SK-N-SH treated with all-trans-retinoic acid at 6 μM for 48 hours (cell line): ENCODE measurements around the gene ZSCAN30.

Experiments used
- ATAC-seq: fragments of 200-7000 bp; cut with Tn5 transposase; 3 replicates; pipeline ENCODE4 v1.9.1; 2020; ENCODE audit warnings: mild to moderate bottlenecking, moderate library complexity
- BACH2 ChIP-seq: fragments of 250-450 bp; sonication (Bioruptor Pico); IDR thresholded peaks from 2 replicates; pipeline ENCODE4 v1.9.0; 2021; ENCODE audit warnings: mild to moderate bottlenecking, borderline replicate concordance
- CSDC2 ChIP-seq: fragments of 250-450 bp; sonication (Bioruptor Pico); IDR thresholded peaks from 2 replicates; pipeline ENCODE4 v1.5.0; 2020; ENCODE audit warnings: mild to moderate bottlenecking, moderate library complexity
- ESRRG ChIP-seq: fragments of 250-450 bp; sonication (Bioruptor Pico); IDR thresholded peaks from 2 replicates; pipeline ENCODE4 v1.6.1; 2021; ENCODE audit warnings: mild to moderate bottlenecking
- GLIS3 ChIP-seq: fragments of 250-450 bp; sonication (Bioruptor Pico); IDR thresholded peaks from 2 replicates; pipeline ENCODE4 v1.5.0; 2020; ENCODE audit warnings: mild to moderate bottlenecking, moderate library complexity
- ISL1 ChIP-seq: fragments of 250-450 bp; sonication (Bioruptor Pico); IDR thresholded peaks from 2 replicates; pipeline ENCODE4 v2.1.2; 2022; ENCODE audit warnings: mild to moderate bottlenecking, moderate library complexity
- OSR1 ChIP-seq: fragments of 250-450 bp; sonication (Bioruptor Pico); IDR thresholded peaks from 2 replicates; pipeline ENCODE4 v1.8.0; 2022; ENCODE audit warnings: moderate library complexity, mild to moderate bottlenecking, inconsistent platforms
- RARB ChIP-seq: fragments of 250-450 bp; sonication (Bioruptor Pico); IDR thresholded peaks from 2 replicates; pipeline ENCODE4 v1.8.0; 2021; ENCODE audit warnings: mild to moderate bottlenecking, moderate library complexity
- SNAI2 ChIP-seq: fragments of 250-450 bp; sonication (Bioruptor Pico); IDR thresholded peaks from 2 replicates; pipeline ENCODE4 v1.5.0; 2020; ENCODE audit warnings: mild to moderate bottlenecking, moderate library complexity
- TCF4 ChIP-seq: fragments of 250-450 bp; sonication (Bioruptor Pico); IDR thresholded peaks from 2 replicates; pipeline ENCODE4 v1.8.0; 2021; ENCODE audit warnings: mild to moderate bottlenecking, moderate library complexity, borderline replicate concordance
- TOX ChIP-seq: fragments of 250-450 bp; sonication (Bioruptor Pico); IDR thresholded peaks from 2 replicates; pipeline ENCODE4 v1.8.0; 2021; ENCODE audit warnings: mild to moderate bottlenecking, moderate library complexity, borderline replicate concordance
- TSHZ2 ChIP-seq: fragments of 250-450 bp; sonication (Bioruptor Pico); IDR thresholded peaks from 2 replicates; pipeline ENCODE4 v1.5.0; 2020; ENCODE audit warnings: mild to moderate bottlenecking, moderate library complexity
- ZC3H10 ChIP-seq: fragments of 250-450 bp; sonication (Bioruptor Pico); IDR thresholded peaks from 2 replicates; pipeline ENCODE4 v1.5.1; 2021; ENCODE audit warnings: mild to moderate bottlenecking, moderate library complexity
- ZFP3 ChIP-seq: fragments of 250-450 bp; sonication (Bioruptor Pico); IDR thresholded peaks from 2 replicates; pipeline ENCODE4 v1.5.0; 2020; ENCODE audit warnings: mild to moderate bottlenecking, moderate library complexity
- ZNF565 ChIP-seq: fragments of 450-650 bp; formaldehyde crosslinking; conservative IDR thresholded peaks from 2 replicates; pipeline ENCODE4 v1.5.0; 2020; ENCODE audit warnings: low read depth, mild to moderate bottlenecking, moderate library complexity
- ZNF70 ChIP-seq: fragments of 450-650 bp; formaldehyde crosslinking; IDR thresholded peaks from 2 replicates; pipeline ENCODE4 v1.5.0; 2020; ENCODE audit warnings: mild to moderate bottlenecking, moderate library complexity
- ZNF8 ChIP-seq: fragments of 450-650 bp; formaldehyde crosslinking; IDR thresholded peaks from 2 replicates; pipeline ENCODE4 v1.5.0; 2020; ENCODE audit warnings: mild to moderate bottlenecking, moderate library complexity
- TF ChIP-seq, protein P1 (sequence below): fragments of 250-450 bp; sonication (Bioruptor Pico); IDR thresholded peaks from 2 replicates; pipeline ENCODE4 v1.8.0; 2020; ENCODE audit warnings: mild to moderate bottlenecking, moderate library complexity, borderline replicate concordance
- TF ChIP-seq, protein P2 (sequence below): fragments of 250-450 bp; sonication (Bioruptor Pico); IDR thresholded peaks from 2 replicates; pipeline ENCODE4 v1.8.0; 2021; ENCODE audit warnings: low read depth, mild to moderate bottlenecking, moderate library complexity, borderline replicate concordance
- TF ChIP-seq, protein P3 (sequence below): fragments of 250-450 bp; sonication (Bioruptor Pico); IDR thresholded peaks from 2 replicates; pipeline ENCODE4 v1.5.1; 2021; ENCODE audit warnings: mild to moderate bottlenecking, moderate library complexity

ZSCAN30 gene

DNA sequence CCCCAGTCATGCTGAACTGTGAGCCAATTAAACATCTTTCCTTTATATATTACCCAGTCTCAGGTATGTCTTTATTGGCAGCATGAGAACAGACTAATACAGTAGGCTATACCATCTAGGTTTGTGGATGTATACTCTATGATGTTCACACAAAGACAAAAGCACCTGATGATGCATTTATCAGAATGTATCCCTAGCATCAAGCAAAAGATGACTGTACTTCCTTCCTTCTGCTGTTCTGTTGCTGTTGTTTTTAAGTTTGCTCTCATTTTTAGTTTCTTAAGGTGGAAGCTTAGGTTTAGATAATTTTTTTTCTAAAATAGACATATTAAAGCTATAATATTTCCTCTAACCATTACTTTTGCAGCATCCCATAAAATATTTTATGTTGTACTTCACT is 12.4 kb downstream of the ZSCAN30 start:
- no peak for ATAC-seq
- TF ChIP-seq TOX (CRISPR knock-in tag) (no peak), RARB (CRISPR knock-in tag) (no peak), ESRRG (CRISPR knock-in tag) (no peak), SNAI2 (CRISPR knock-in tag) (no peak), BACH2 (CRISPR knock-in tag) (no peak), ZNF565 (no peak), TCF4 (CRISPR knock-in tag) (no peak)
- TF ChIP-seq, protein P1, sequence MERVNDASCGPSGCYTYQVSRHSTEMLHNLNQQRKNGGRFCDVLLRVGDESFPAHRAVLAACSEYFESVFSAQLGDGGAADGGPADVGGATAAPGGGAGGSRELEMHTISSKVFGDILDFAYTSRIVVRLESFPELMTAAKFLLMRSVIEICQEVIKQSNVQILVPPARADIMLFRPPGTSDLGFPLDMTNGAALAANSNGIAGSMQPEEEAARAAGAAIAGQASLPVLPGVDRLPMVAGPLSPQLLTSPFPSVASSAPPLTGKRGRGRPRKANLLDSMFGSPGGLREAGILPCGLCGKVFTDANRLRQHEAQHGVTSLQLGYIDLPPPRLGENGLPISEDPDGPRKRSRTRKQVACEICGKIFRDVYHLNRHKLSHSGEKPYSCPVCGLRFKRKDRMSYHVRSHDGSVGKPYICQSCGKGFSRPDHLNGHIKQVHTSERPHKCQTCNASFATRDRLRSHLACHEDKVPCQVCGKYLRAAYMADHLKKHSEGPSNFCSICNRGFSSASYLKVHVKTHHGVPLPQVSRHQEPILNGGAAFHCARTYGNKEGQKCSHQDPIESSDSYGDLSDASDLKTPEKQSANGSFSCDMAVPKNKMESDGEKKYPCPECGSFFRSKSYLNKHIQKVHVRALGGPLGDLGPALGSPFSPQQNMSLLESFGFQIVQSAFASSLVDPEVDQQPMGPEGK (CRISPR knock-in tag): no peak

DNA sequence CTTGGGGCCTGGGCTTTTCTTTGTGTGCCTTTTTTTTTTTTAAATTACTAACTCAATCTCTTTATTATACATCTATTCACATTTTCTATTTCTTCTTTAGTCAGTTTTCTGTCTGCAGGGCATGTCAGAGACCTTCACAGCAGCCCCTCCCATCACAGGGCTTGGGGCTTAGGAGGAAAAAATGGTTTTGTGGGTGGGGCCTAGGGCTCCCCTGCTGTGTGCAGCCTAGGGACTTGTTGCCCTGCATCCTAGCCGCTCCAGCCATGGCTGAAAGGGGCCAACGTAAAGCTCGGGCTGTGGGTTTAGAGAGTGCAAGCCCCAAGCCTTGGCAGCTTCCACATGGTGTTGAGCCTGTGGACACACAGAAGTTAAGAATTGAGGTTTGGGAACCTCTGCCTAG is 13.8 kb downstream of the ZSCAN30 start:
- ATAC-seq: no peak
- TF ChIP-seq ZNF70 (CRISPR knock-in tag) (no peak), ZFP3 (CRISPR knock-in tag) (no peak), ISL1 (CRISPR knock-in tag) (no peak), GLIS3 (CRISPR knock-in tag) (no peak), ZC3H10 (CRISPR knock-in tag) (no peak), BACH2 (CRISPR knock-in tag) (no peak), ESRRG (CRISPR knock-in tag) (no peak), TOX (CRISPR knock-in tag) (no peak), CSDC2 (CRISPR knock-in tag) (no peak), ZNF565 (no peak), TSHZ2 (CRISPR knock-in tag) (no peak), TCF4 (CRISPR knock-in tag) (no peak)
- TF ChIP-seq, protein P2, sequence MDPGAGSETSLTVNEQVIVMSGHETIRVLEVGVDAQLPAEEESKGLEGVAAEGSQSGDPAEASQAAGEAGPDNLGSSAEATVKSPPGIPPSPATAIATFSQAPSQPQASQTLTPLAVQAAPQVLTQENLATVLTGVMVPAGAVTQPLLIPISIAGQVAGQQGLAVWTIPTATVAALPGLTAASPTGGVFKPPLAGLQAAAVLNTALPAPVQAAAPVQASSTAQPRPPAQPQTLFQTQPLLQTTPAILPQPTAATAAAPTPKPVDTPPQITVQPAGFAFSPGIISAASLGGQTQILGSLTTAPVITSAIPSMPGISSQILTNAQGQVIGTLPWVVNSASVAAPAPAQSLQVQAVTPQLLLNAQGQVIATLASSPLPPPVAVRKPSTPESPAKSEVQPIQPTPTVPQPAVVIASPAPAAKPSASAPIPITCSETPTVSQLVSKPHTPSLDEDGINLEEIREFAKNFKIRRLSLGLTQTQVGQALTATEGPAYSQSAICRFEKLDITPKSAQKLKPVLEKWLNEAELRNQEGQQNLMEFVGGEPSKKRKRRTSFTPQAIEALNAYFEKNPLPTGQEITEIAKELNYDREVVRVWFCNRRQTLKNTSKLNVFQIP (CRISPR knock-in tag): no peak
- TF ChIP-seq, protein P1 (CRISPR knock-in tag): no peak
- TF ChIP-seq, protein P3, sequence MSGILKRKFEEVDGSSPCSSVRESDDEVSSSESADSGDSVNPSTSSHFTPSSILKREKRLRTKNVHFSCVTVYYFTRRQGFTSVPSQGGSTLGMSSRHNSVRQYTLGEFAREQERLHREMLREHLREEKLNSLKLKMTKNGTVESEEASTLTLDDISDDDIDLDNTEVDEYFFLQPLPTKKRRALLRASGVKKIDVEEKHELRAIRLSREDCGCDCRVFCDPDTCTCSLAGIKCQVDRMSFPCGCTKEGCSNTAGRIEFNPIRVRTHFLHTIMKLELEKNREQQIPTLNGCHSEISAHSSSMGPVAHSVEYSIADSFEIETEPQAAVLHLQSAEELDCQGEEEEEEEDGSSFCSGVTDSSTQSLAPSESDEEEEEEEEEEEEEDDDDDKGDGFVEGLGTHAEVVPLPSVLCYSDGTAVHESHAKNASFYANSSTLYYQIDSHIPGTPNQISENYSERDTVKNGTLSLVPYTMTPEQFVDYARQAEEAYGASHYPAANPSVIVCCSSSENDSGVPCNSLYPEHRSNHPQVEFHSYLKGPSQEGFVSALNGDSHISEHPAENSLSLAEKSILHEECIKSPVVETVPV (CRISPR knock-in tag): no peak

- no peak for ATAC-seq
- TF ChIP-seq ZFP3 (CRISPR knock-in tag): no peak
Observed at GRCh38 chr18:35271656-35272055, 18.4 kb downstream of the ZSCAN30 start.

DNA sequence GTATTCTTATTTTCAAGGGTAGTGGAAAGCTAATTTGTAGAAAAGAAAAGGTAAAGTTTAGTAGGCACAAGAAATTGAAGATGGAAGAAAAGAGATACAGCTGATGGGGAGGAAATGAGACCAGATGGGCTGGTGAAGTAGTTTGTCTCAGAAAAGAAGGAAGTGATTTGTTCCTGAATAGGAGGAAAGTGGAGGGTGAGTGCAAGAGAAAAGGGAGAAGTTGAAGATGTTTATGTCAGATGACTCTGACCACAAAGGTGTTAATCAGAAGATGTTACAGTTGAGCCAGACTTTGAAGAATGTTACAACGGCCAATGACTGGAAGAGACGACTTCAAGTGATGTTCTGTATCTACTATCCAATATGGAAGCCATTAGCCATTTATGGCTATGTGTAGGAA is 21.2 kb downstream of the ZSCAN30 start:
- no peak for TF ChIP-seq ZNF8 (CRISPR knock-in tag)
- no peak for TF ChIP-seq ESRRG (CRISPR knock-in tag)
- TF ChIP-seq OSR1 (CRISPR knock-in tag): no peak
- TF ChIP-seq, protein P2 (CRISPR knock-in tag): no peak
- TF ChIP-seq ZC3H10 (CRISPR knock-in tag): no peak
- TF ChIP-seq, protein P3 (CRISPR knock-in tag): no peak
- TF ChIP-seq, protein P1 (CRISPR knock-in tag): no peak
- ATAC-seq: no peak
